ENCODE data around the gene GPR137.

DNA sequence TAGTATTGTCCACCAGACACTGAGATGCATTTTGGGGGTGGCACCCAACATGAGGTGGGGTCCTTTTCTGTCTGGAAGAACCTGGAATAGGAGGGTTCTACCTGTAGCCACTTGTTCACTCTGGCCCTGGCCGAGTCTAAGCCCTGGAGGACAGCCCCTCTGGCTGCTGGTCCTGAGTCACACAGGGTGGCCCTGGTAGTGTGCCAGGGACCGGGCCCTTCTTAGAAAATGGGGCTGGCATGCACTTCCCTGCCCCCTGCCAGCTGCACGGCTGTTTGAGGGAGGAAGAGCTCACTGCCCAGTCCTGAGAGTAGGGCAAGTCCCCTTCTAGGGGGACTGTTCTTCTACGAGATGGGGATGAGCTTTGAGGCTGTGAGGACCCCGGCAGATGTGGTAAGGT lies 32.2 kb upstream of the GPR137 start:
- TF ChIP-seq, protein P1, sequence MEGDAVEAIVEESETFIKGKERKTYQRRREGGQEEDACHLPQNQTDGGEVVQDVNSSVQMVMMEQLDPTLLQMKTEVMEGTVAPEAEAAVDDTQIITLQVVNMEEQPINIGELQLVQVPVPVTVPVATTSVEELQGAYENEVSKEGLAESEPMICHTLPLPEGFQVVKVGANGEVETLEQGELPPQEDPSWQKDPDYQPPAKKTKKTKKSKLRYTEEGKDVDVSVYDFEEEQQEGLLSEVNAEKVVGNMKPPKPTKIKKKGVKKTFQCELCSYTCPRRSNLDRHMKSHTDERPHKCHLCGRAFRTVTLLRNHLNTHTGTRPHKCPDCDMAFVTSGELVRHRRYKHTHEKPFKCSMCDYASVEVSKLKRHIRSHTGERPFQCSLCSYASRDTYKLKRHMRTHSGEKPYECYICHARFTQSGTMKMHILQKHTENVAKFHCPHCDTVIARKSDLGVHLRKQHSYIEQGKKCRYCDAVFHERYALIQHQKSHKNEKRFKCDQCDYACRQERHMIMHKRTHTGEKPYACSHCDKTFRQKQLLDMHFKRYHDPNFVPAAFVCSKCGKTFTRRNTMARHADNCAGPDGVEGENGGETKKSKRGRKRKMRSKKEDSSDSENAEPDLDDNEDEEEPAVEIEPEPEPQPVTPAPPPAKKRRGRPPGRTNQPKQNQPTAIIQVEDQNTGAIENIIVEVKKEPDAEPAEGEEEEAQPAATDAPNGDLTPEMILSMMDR (conservative IDR thresholded peaks at IDR 0.05; ENCODE audit: low read depth, low read length), result no peak
- TF ChIP-seq EZH2 (IDR thresholded peaks at IDR 0.05; ENCODE audit: low read length, unreplicated experiment) (no peak), EZH2phosphoT487 (IDR thresholded peaks at IDR 0.05; ENCODE audit: borderline replicate concordance, low read length) (no peak)

Measured in PC-3 (cell line).